Loucy (cell line): ENCODE measurements around the gene ZNF768.

Source experiments
- EZH2phosphoT487 ChIP-seq: fragments of 200-600 bp; IDR thresholded peaks from 2 replicates; pipeline ENCODE4 v1.6.1; 2018; ENCODE audit warnings: antibody characterized with exemption, mild to moderate bottlenecking, moderate library complexity, borderline replicate concordance
- TF ChIP-seq, protein P1 (sequence below): fragments of 200-600 bp; sonication (generic); conservative IDR thresholded peaks from 2 replicates; pipeline ENCODE4 v1.5.1; 2014; ENCODE audit warnings: mild to moderate bottlenecking, antibody characterized with exemption, low read length

DNA sequence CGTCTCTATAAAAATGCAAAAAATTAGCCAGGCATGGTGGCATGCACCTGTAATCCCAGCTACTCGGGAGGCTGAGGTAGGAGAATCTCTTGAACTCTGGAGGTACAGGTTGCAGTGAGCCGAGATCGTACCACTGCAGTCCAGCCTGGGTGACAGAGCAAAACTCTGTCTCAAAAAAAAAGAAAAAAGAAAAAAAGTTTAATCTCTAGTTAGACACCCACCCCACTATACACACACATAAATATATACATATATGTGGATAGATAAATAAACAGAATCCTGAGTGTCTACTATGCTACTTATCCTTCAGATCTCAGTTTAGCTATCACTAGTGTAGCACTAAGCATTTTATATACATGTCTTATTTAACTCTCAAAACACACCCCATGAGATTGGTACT, 35.1 kb downstream of the ZNF768 start:
- TF ChIP-seq, protein P1, sequence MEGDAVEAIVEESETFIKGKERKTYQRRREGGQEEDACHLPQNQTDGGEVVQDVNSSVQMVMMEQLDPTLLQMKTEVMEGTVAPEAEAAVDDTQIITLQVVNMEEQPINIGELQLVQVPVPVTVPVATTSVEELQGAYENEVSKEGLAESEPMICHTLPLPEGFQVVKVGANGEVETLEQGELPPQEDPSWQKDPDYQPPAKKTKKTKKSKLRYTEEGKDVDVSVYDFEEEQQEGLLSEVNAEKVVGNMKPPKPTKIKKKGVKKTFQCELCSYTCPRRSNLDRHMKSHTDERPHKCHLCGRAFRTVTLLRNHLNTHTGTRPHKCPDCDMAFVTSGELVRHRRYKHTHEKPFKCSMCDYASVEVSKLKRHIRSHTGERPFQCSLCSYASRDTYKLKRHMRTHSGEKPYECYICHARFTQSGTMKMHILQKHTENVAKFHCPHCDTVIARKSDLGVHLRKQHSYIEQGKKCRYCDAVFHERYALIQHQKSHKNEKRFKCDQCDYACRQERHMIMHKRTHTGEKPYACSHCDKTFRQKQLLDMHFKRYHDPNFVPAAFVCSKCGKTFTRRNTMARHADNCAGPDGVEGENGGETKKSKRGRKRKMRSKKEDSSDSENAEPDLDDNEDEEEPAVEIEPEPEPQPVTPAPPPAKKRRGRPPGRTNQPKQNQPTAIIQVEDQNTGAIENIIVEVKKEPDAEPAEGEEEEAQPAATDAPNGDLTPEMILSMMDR: no peak
- TF ChIP-seq EZH2phosphoT487: no peak
